H1 (cell line): ENCODE results near the gene NFASC. TPM values are rescaled to one million over a fixed set of nuclear protein-coding genes. Genes with fewer than 3 reads are reported as not detected.

ENCODE experiments used
- CTCF ChIA-PET: fragments of 300-600 bp; sonication (Branson Sonifier 250); formaldehyde crosslinking; loops from one replicate; lab custom pipeline; 2021; ENCODE audit not compliant: partially characterized antibody; lab: Charles Lee
- POLR2A ChIA-PET: fragments of 300-600 bp; sonication (Branson Sonifier 250); formaldehyde crosslinking; loops from one replicate; lab custom pipeline; 2021; ENCODE audit warnings: inconsistent platforms; ENCODE audit not compliant: partially characterized antibody; lab: Charles Lee
- DNase-seq, 2 experiments: peaks; one replicate each; pipeline versions ENCODE4 v3.0.0 to v3.0.0-alpha.2; 2010 to 2022; ENCODE audit warnings: low spot score in 2 of 2, low read depth in 1 of 2, mixed read lengths in 1 of 2
- FAIRE-seq: peaks from 2 replicates; lab custom pipeline; 2011; peaks lifted over from hg19 to GRCh38; lab: Jason Lieb, UNC
- H2AFZ ChIP-seq: 2 replicates; pipeline ENCODE4 v1.8.1; 2012; ENCODE audit warnings: low read length, inconsistent platforms
- H2AK5ac ChIP-seq: 2 replicates; pipeline ENCODE4 v1.6.1; 2013; ENCODE audit warnings: low read depth, low read length
- H2BK120ac ChIP-seq: replicated peaks from 2 replicates; pipeline ENCODE3; 2013; ENCODE audit warnings: low read depth, low read length, inconsistent platforms
- H2BK12ac ChIP-seq: 2 replicates; pipeline ENCODE4 v1.6.1; 2013; ENCODE audit warnings: low read depth, low read length
- H2BK15ac ChIP-seq: 2 replicates; pipeline ENCODE4 v1.6.1; 2013; ENCODE audit warnings: low read length
- H2BK20ac ChIP-seq: 2 replicates; pipeline ENCODE4 v1.6.1; 2013; ENCODE audit warnings: low read length
- H2BK5ac ChIP-seq: 2 replicates; pipeline ENCODE4 v1.6.1; 2013; ENCODE audit warnings: low read depth, low read length
- H3K14ac ChIP-seq: 2 replicates; pipeline ENCODE4 v1.6.1; 2013; ENCODE audit warnings: inconsistent platforms; ENCODE audit not compliant: insufficient read length
- H3K18ac ChIP-seq: 2 replicates; pipeline ENCODE4 v1.6.1; 2013; ENCODE audit warnings: low read length; ENCODE audit errors: extremely low read depth
- H3K23ac ChIP-seq: 2 replicates; pipeline ENCODE4 v1.6.1; 2013; ENCODE audit warnings: inconsistent platforms; ENCODE audit not compliant: insufficient read length
- H3K23me2 ChIP-seq: 2 replicates; pipeline ENCODE4 v1.6.1; 2013; ENCODE audit warnings: low read depth, low read length
- H3K27ac ChIP-seq: 2 replicates; pipeline ENCODE4 v1.6.1; 2011; ENCODE audit warnings: low read depth, low read length, inconsistent platforms
- H3K27me3 ChIP-seq, 4 experiments: replicated peaks in 1 of 4; 1 replicate in 1 of 4; 2 replicates in 3 of 4; pipeline versions ENCODE4 v1.6.1 to v1.8.1; 2011 to 2013; ENCODE audit warnings: low read length in 3 of 4, mild to moderate bottlenecking in 3 of 4, inconsistent platforms in 2 of 4, mixed read lengths in 2 of 4, moderate library complexity in 1 of 4; ENCODE audit not compliant: control insufficient read depth in 3 of 4, insufficient read depth in 3 of 4; ENCODE audit errors: extremely low read depth in 1 of 4
- H3K36me3 ChIP-seq, 4 experiments: 2 replicates each; pipeline versions ENCODE4 v1.6.1 to v1.8.1; 2011 to 2013; ENCODE audit warnings: mild to moderate bottlenecking in 4 of 4, low read length in 3 of 4, moderate library complexity in 2 of 4, control low read depth in 1 of 4, inconsistent platforms in 1 of 4; ENCODE audit not compliant: insufficient read depth in 4 of 4, control insufficient read depth in 2 of 4
- H3K4ac ChIP-seq: replicated peaks from 2 replicates; pipeline ENCODE3; 2013; ENCODE audit warnings: low read length, low read depth, mixed read lengths, inconsistent platforms; ENCODE audit not compliant: insufficient read length
- H3K4me1 ChIP-seq, 4 experiments: replicated peaks in 1 of 4; 1 replicate in 1 of 4; 2 replicates in 3 of 4; pipeline versions ENCODE4 v1.6.1 to v1.8.1; 2011 to 2013; ENCODE audit warnings: low read length in 3 of 4, inconsistent platforms in 2 of 4, mixed read lengths in 1 of 4; ENCODE audit not compliant: insufficient read depth in 4 of 4, control insufficient read depth in 3 of 4
- H3K4me2 ChIP-seq, 2 experiments: 2 replicates each; pipeline versions ENCODE4 v1.6.1 to v1.8.1; 2011 to 2013; ENCODE audit warnings: low read depth in 2 of 2, low read length in 2 of 2, control low read depth in 1 of 2, inconsistent platforms in 1 of 2, mild to moderate bottlenecking in 1 of 2; ENCODE audit not compliant: insufficient read depth in 1 of 2
- H3K4me3 ChIP-seq, 4 experiments: fragments of 200-600, 300-600 bp in 1 of 4; sonication (generic), shearing (Covaris generic), sonication (Bioruptor Twin) in 1 of 4; 2 replicates each; pipeline versions ENCODE4 v1.5.1 to v1.8.1; 2011 to 2016; ENCODE audit warnings: low read length in 4 of 4, low read depth in 3 of 4, control low read depth in 2 of 4, inconsistent platforms in 2 of 4, mild to moderate bottlenecking in 2 of 4, mixed read lengths in 1 of 4, moderate library complexity in 1 of 4; ENCODE audit not compliant: insufficient read depth in 2 of 4; ENCODE audit errors: extremely low read depth in 1 of 4
- H3K56ac ChIP-seq: replicated peaks from 2 replicates; pipeline ENCODE3; 2013; ENCODE audit warnings: low read depth, mild to moderate bottlenecking, mixed read lengths, low read length, inconsistent platforms; ENCODE audit not compliant: insufficient read length
- H3K79me1 ChIP-seq: 2 replicates; pipeline ENCODE4 v1.6.1; 2013; ENCODE audit warnings: low read depth, low read length, control low read depth
- H3K79me2 ChIP-seq, 2 experiments: 2 replicates each; pipeline versions ENCODE4 v1.6.1 to v1.8.1; 2012 to 2013; ENCODE audit warnings: low read length in 2 of 2, mild to moderate bottlenecking in 2 of 2, inconsistent platforms in 1 of 2; ENCODE audit not compliant: insufficient read depth in 2 of 2, control insufficient read depth in 1 of 2
- H3K9ac ChIP-seq, 4 experiments: replicated peaks in 1 of 4; 1 replicate in 1 of 4; 2 replicates in 3 of 4; pipeline versions ENCODE4 v1.6.1 to v1.8.1; 2011 to 2013; ENCODE audit warnings: low read depth in 3 of 4, low read length in 3 of 4, control low read depth in 2 of 4, mild to moderate bottlenecking in 2 of 4, moderate library complexity in 2 of 4, inconsistent platforms in 1 of 4; ENCODE audit errors: extremely low read depth in 1 of 4
- H3K9me3 ChIP-seq, 2 experiments: 2 replicates each; pipeline versions ENCODE4 v1.6.1 to v1.8.1; 2012 to 2013; ENCODE audit warnings: mild to moderate bottlenecking in 2 of 2, moderate library complexity in 2 of 2, control low read depth in 1 of 2, inconsistent platforms in 1 of 2, low read depth in 1 of 2, low read length in 1 of 2, mixed read lengths in 1 of 2; ENCODE audit not compliant: insufficient read depth in 2 of 2
- H4K20me1 ChIP-seq, 2 experiments: replicated peaks in 1 of 2; 2 replicates each; pipeline versions ENCODE3 to v1.8.1; 2011 to 2013; ENCODE audit warnings: inconsistent platforms in 2 of 2, low read length in 2 of 2, mild to moderate bottlenecking in 1 of 2; ENCODE audit not compliant: insufficient read depth in 2 of 2, control insufficient read depth in 1 of 2
- H4K5ac ChIP-seq: 2 replicates; pipeline ENCODE4 v1.6.1; 2013; ENCODE audit warnings: low read length, low read depth, mixed read lengths, inconsistent platforms; ENCODE audit not compliant: insufficient read length
- H4K8ac ChIP-seq: 2 replicates; pipeline ENCODE4 v1.8.0; 2013; ENCODE audit warnings: mild to moderate bottlenecking, moderate library complexity, low read length, inconsistent platforms; ENCODE audit not compliant: insufficient read depth; ENCODE audit errors: extremely low read depth
- H4K91ac ChIP-seq: replicated peaks from 2 replicates; pipeline ENCODE3; 2013; ENCODE audit warnings: low read length, mixed read lengths, inconsistent platforms; ENCODE audit not compliant: insufficient read length
- BCL11A ChIP-seq, 2 experiments: IDR thresholded peaks; one replicate each; pipeline ENCODE4 v1.6.1; 2011; ENCODE audit warnings: low read depth in 2 of 2, low read length in 2 of 2, mild to moderate bottlenecking in 2 of 2
- CBX8 ChIP-seq: fragments of 300-800, 300-1000 bp; sonication (generic); IDR thresholded peaks from 2 replicates; pipeline ENCODE4 v1.7.1; 2016; ENCODE audit warnings: low read depth, low read length, borderline replicate concordance
- EGR1 ChIP-seq: IDR thresholded peaks from 2 replicates; pipeline ENCODE4 v1.6.1; 2011; ENCODE audit warnings: low read depth, low read length, borderline replicate concordance
- GTF2F1 ChIP-seq: IDR thresholded peaks from 2 replicates; pipeline ENCODE4 v1.6.1; 2012; ENCODE audit warnings: low read depth, low read length, improper control_type of control experiment, borderline replicate concordance
- NANOG ChIP-seq: IDR thresholded peaks from 2 replicates; pipeline ENCODE4 v1.6.1; 2011; ENCODE audit warnings: low read length, low read depth, mild to moderate bottlenecking, inconsistent platforms; ENCODE audit not compliant: insufficient read depth, poor library complexity, severe bottlenecking
- POU5F1 ChIP-seq: IDR thresholded peaks from 2 replicates; pipeline ENCODE4 v1.6.1; 2011; ENCODE audit warnings: low read depth, mild to moderate bottlenecking, low read length, moderate library complexity
- RBBP5 ChIP-seq: IDR thresholded peaks from 2 replicates; pipeline ENCODE4 v1.7.1; 2012; ENCODE audit warnings: low read depth, mild to moderate bottlenecking, inconsistent platforms, low read length, moderate library complexity, borderline replicate concordance
- RFX5 ChIP-seq: IDR thresholded peaks from 2 replicates; pipeline ENCODE4 v1.6.1; 2011; ENCODE audit warnings: low read depth, low read length, improper control_type of control experiment, borderline replicate concordance
- RXRA ChIP-seq: IDR thresholded peaks from 2 replicates; pipeline ENCODE4 v1.6.1; 2011; ENCODE audit warnings: low read depth, mild to moderate bottlenecking, low read length, moderate library complexity; ENCODE audit not compliant: insufficient read depth
- TAF1 ChIP-seq: IDR thresholded peaks from 2 replicates; pipeline ENCODE4 v1.6.1; 2011; ENCODE audit warnings: mild to moderate bottlenecking, low read depth, low read length
- TCF12 ChIP-seq: IDR thresholded peaks from 2 replicates; pipeline ENCODE4 v1.6.1; 2011; ENCODE audit warnings: low read depth, mild to moderate bottlenecking, low read length
- WGBS, 2 experiments: shearing (Covaris generic) in 1 of 2; methylation state at CpG; one replicate each; pipeline versions ENCODE4 v1.1.6 to v1.1.7; 2013 to 2015; ENCODE audit warnings: low lambda C conversion rate in 2 of 2, mixed read lengths in 2 of 2, inconsistent platforms in 1 of 2, low coverage in 1 of 2, missing lambda C conversion rate in 1 of 2; ENCODE audit not compliant: insufficient replicate concordance in 2 of 2, insufficient coverage in 1 of 2, insufficient read length in 1 of 2; ENCODE audit errors: extremely low coverage in 1 of 2, missing lambda C conversion rate in 1 of 2; 5-methylcytosine and 5-hydroxymethylcytosine counted together
- polyA plus RNA-seq, 7 experiments: library from polyadenylated mRNA; depleted of rRNA in 3 of 7; stranded (reverse) in 5 of 7; unstranded in 2 of 7; fragments of >200 nt in 5 of 7; fragments of 200-250 nt in 2 of 7; gene quantifications; 1 replicate in 5 of 7; 2 replicates in 1 of 7; 4 replicates in 1 of 7; pipeline versions ENCODE4 v1.2.1 to v1.2.3, GENCODE V29; 2011 to 2013; ENCODE audit warnings: missing spikeins in 2 of 7, mixed read lengths in 2 of 7
- total RNA-seq: library from RNA; stranded (reverse); fragmentation: NEBNext Ultra II Directional; extraction: Animal tissue kit (Norgen Biotek cat#: 25700); gene quantifications from 2 replicates; pipeline ENCODE4 v1.2.1, GENCODE V29; 2021
- TF ChIP-seq, protein P1 (sequence below), 3 experiments: IDR thresholded peaks; 1 replicate in 2 of 3; 2 replicates in 1 of 3; pipeline versions ENCODE4 v1.5.1 to v1.6.1; 2011; ENCODE audit warnings: low read length in 3 of 3, mild to moderate bottlenecking in 3 of 3, inconsistent platforms in 2 of 3, low read depth in 1 of 3, moderate library complexity in 1 of 3; ENCODE audit not compliant: insufficient read depth in 1 of 3; ENCODE audit errors: control extremely low read depth in 1 of 3

Gene NFASC
- total and polyA plus RNA-seq, 2 of the 8 experiments (the other 6 are each of a cell fraction or from before 2014, with no cell fraction given): 5.0 to 15.2 TPM

DNA sequence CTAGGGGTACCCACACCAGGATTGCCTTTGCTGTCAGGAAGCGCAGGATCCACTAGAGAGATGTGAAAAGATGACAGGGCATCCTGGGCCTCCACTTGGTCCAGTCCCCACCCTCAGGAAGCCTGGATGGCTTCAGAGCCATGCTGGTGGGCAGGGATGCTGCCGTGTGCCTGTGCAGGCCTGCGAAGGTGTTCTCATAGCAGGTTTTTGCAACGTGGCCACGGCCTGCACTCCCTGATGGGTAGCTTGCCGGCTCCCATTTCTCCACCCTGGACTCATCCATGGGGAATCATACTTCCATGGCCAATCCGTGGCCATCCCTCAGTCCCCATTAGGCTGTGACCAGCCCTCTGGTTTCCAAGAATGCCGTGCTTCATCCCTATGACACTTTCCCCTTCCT is 138.2 kb downstream of the NFASC start:
- no peak overlapping the region for H2BK5ac ChIP-seq
- H2BK20ac ChIP-seq: no peak overlapping the region
- no peak overlapping the region for H2AK5ac ChIP-seq
- H3K36me3 ChIP-seq: no peaks in the 10 kb centered on the region
- H3K9ac ChIP-seq: no peak overlapping the region
- H4K91ac ChIP-seq: no peak overlapping the region
- H2BK120ac ChIP-seq: no peak overlapping the region
- H3K23me2 ChIP-seq: no peaks in the 10 kb centered on the region
- no peak overlapping the region for H3K27ac ChIP-seq
- no peak overlapping the region for H3K4ac ChIP-seq
- ChIA-PET CTCF (interaction anchor here (26.1 kb wide), 1 partner anchor 17 kb away, joined by 531 read pairs; no protein-coding TSS in a partner anchor), POLR2A (no interaction called here)
- H3K18ac ChIP-seq: no peak overlapping the region
- no peak overlapping the region for H3K56ac ChIP-seq
- no peaks in the 10 kb centered on the region for H3K9me3 ChIP-seq
- H3K79me2 ChIP-seq: no peaks in the 10 kb centered on the region
- FAIRE-seq (no peak), DNase-seq (no peak)
- H3K14ac ChIP-seq: no peak overlapping the region
- H4K20me1 ChIP-seq: no peaks in the 10 kb centered on the region
- no peak overlapping the region for H4K5ac ChIP-seq
- no peak overlapping the region for H3K23ac ChIP-seq
- no peak overlapping the region for H2AFZ ChIP-seq
- H4K8ac ChIP-seq: no peak overlapping the region
- no peak overlapping the region for H2BK12ac ChIP-seq
- H3K4me1 ChIP-seq: peaks cover 0 to 18% (median 6%) of the 10 kb centered on the region in 4 experiments; a peak in 5 of 7 replicates
- H3K27me3 ChIP-seq: no peaks in the 10 kb centered on the region
- H3K79me1 ChIP-seq: no peaks in the 10 kb centered on the region
- H2BK15ac ChIP-seq: no peak overlapping the region
- H3K4me2 ChIP-seq: no peak overlapping the region
- WGBS, 2 experiments: 82% methylated on average over 8 of the region's 8 CpGs; no CpG with 5 or more reads in 1 of the 2 experiments
- no peak overlapping the region for H3K4me3 ChIP-seq
- TF ChIP-seq NANOG (no peak), TCF12 (no peak), RBBP5 (no peak), POU5F1 (no peak), RFX5 (no peak), CBX8 (no peak), GTF2F1 (no peak), TAF1 (no peak), BCL11A (IDR thresholded peaks at IDR 0.05; ENCODE audit: low read depth in 2 of 2, low read length in 2 of 2) (no peak), EGR1 (no peak), RXRA (no peak)
- TF ChIP-seq, protein P1, sequence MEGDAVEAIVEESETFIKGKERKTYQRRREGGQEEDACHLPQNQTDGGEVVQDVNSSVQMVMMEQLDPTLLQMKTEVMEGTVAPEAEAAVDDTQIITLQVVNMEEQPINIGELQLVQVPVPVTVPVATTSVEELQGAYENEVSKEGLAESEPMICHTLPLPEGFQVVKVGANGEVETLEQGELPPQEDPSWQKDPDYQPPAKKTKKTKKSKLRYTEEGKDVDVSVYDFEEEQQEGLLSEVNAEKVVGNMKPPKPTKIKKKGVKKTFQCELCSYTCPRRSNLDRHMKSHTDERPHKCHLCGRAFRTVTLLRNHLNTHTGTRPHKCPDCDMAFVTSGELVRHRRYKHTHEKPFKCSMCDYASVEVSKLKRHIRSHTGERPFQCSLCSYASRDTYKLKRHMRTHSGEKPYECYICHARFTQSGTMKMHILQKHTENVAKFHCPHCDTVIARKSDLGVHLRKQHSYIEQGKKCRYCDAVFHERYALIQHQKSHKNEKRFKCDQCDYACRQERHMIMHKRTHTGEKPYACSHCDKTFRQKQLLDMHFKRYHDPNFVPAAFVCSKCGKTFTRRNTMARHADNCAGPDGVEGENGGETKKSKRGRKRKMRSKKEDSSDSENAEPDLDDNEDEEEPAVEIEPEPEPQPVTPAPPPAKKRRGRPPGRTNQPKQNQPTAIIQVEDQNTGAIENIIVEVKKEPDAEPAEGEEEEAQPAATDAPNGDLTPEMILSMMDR (IDR thresholded peaks at IDR 0.05; ENCODE audit: control extremely low read depth in 1 of 3, insufficient read depth in 1 of 3, low read depth in 1 of 3, low read length in 3 of 3): no peak
